ENCODE data around the gene ARHGEF19. TPM values are rescaled to one million over a fixed set of nuclear protein-coding genes. Genes with fewer than 3 reads are reported as not detected.
A peak's percentile ranks its signal among the peaks of the same experiment; 100 is the strongest.

The ARHGEF19 gene
- total RNA-seq, 1 donor from 2014 or later = 19.4 TPM

GRCh38 chr1:16250524-16251251, 38.2 kb upstream of the ARHGEF19 start:
- DNase-seq (ENCODE audit: extremely low spot score in 2 of 2) = peak in 1 of 2 donors; percentile 90

DNA sequence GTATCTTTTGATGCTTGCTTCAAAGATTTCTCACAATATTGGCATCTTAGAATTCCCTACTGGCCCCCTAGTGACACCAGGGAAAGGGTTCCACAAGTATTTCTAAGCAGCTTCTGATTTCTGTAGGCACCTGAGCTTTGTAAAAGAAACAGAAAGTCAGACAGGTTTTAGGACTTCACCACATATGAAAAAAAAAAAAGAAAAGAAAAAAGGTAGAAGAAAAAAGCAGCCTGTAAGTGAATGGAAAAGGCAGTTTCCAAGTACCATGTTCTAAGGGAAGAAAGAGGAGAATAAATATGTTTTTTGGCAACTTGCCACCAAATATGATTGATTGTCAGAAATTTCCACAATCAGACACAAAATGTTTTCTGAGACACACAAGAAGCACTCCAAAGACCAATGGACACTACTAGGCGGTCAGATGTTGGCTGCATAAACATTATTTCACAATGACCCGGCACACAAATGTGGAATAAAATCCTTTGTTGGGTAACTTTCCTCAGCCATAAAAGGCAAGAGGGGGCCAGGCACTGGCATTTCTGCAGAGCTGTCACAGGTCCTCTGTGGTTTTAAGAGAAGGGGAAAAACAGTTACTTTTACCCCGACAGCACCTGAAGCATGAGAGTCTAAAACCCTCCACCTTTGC, 37.3 kb upstream of the ARHGEF19 start:
- H3K4me1 ChIP-seq = peaks cover 47% of the 10 kb centered on the region
- H3K27ac ChIP-seq = peak overlapping the region; percentile 87
- intact Hi-C loops (cut with DNase I) = loop anchor here (5.0 kb wide), 2 partner anchors 67 to 172 kb away; no protein-coding TSS in a partner anchor
- DNase-seq (ENCODE audit: extremely low spot score in 2 of 2) = peak in 1 of 2 donors; percentile 93
- no peak overlapping the region for H3K4me3 ChIP-seq
- peaks cover 0 to 19% of the 10 kb centered on the region in 2 donors for H3K36me3 ChIP-seq
- no peaks in the 10 kb centered on the region for H3K9me3 ChIP-seq
- H3K27me3 ChIP-seq = no peaks in the 10 kb centered on the region
- TF ChIP-seq, protein P1, sequence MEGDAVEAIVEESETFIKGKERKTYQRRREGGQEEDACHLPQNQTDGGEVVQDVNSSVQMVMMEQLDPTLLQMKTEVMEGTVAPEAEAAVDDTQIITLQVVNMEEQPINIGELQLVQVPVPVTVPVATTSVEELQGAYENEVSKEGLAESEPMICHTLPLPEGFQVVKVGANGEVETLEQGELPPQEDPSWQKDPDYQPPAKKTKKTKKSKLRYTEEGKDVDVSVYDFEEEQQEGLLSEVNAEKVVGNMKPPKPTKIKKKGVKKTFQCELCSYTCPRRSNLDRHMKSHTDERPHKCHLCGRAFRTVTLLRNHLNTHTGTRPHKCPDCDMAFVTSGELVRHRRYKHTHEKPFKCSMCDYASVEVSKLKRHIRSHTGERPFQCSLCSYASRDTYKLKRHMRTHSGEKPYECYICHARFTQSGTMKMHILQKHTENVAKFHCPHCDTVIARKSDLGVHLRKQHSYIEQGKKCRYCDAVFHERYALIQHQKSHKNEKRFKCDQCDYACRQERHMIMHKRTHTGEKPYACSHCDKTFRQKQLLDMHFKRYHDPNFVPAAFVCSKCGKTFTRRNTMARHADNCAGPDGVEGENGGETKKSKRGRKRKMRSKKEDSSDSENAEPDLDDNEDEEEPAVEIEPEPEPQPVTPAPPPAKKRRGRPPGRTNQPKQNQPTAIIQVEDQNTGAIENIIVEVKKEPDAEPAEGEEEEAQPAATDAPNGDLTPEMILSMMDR (IDR thresholded peaks at IDR 0.05) = no peak
- TF ChIP-seq POLR2AphosphoS5 (IDR thresholded peaks at IDR 0.05; ENCODE audit: insufficient read depth in 1 of 2, low read depth in 1 of 2) (peak in 1 of 2 donors; percentile 83), POLR2A (IDR thresholded peaks at IDR 0.05) (no peak)

More at GRCh38 chr1:16250524-16251251, 38.2 kb upstream of the ARHGEF19 start:
- peaks cover 47% of the 10 kb centered on the region for H3K4me1 ChIP-seq
- intact Hi-C loops (cut with DNase I) = no loop called here
- TF ChIP-seq POLR2AphosphoS5 (IDR thresholded peaks at IDR 0.05; ENCODE audit: insufficient read depth in 1 of 2, low read depth in 1 of 2) = peak in 1 of 2 donors; percentile 32
- TF ChIP-seq, protein P1 (IDR thresholded peaks at IDR 0.05) = no peak
- peaks cover 0 to 28% of the 10 kb centered on the region in 2 donors for H3K36me3 ChIP-seq
- no peak overlapping the region for H3K4me3 ChIP-seq
- H3K27me3 ChIP-seq = no peaks in the 10 kb centered on the region
- H3K9me3 ChIP-seq = no peaks in the 10 kb centered on the region
- peak overlapping the region; percentile 87 for H3K27ac ChIP-seq

GRCh38 chr1:16248603-16249516, 36.4 kb upstream of the ARHGEF19 start:
- Histone ChIP-seq H3K36me3 (peaks cover 0 to 18% of the 10 kb centered on the region in 2 donors), H3K4me1 (peaks cover 55% of the 10 kb centered on the region), H3K4me3 (no peak overlapping the region), H3K27ac (peak overlapping the region; percentile 87), H3K9me3 (no peaks in the 10 kb centered on the region), H3K27me3 (no peaks in the 10 kb centered on the region)
- intact Hi-C loops (cut with DNase I) = loop anchor here (5.0 kb wide), 2 partner anchors 67 to 172 kb away; no protein-coding TSS in a partner anchor
- peak in 1 of 2 donors; percentile 94 for DNase-seq (ENCODE audit: extremely low spot score in 2 of 2)
- TF ChIP-seq, protein P1 (IDR thresholded peaks at IDR 0.05) = no peak
- TF ChIP-seq POLR2AphosphoS5 (IDR thresholded peaks at IDR 0.05; ENCODE audit: insufficient read depth in 1 of 2, low read depth in 1 of 2) (peak; percentile 52 to 85), POLR2A (IDR thresholded peaks at IDR 0.05) (no peak)

DNA sequence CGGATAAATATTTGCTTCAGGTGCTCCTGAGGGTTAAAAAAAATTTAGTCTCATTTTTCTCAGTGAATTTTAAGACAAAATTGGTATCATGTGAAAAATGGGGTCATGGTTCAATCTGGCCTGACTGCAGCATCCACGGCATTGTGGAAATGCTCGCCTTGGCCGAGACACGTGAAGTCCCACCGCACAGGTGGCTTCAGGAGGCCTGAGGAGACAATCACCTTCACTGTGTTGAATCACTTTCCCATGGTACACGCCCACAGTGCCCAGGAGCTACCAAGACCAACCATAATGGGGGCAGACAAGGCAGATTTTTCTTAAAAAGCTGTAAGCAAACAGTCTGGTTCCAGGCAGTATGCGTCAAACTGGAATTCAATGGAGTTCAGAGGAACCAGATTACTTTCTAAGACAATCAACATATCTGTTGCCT, 35.6 kb upstream of the ARHGEF19 start:
- H3K36me3 ChIP-seq = peaks cover 0 to 18% of the 10 kb centered on the region in 2 donors
- peak overlapping the region; percentile 87 for H3K27ac ChIP-seq
- intact Hi-C loops (cut with DNase I) = loop anchor here (5.0 kb wide), 2 partner anchors 66 to 171 kb away; no protein-coding TSS in a partner anchor
- TF ChIP-seq POLR2A (IDR thresholded peaks at IDR 0.05) (no peak), POLR2AphosphoS5 (IDR thresholded peaks at IDR 0.05; ENCODE audit: insufficient read depth in 1 of 2, low read depth in 1 of 2) (no peak)
- TF ChIP-seq, protein P1 (IDR thresholded peaks at IDR 0.05) = no peak
- H3K9me3 ChIP-seq = no peaks in the 10 kb centered on the region
- H3K27me3 ChIP-seq = no peaks in the 10 kb centered on the region
- DNase-seq (ENCODE audit: extremely low spot score in 2 of 2) = no peak
- H3K4me3 ChIP-seq = no peak overlapping the region
- H3K4me1 ChIP-seq = peaks cover 57% of the 10 kb centered on the region

Data from vagina (tissue), 2 donors.